ENCODE data around the gene NTM.
"Not testable (repeated sequence)": the region's sequence is repeated elsewhere in the genome, so short reads cannot be mapped to it uniquely, and the experiment has no call there.

The NTM gene

DNA sequence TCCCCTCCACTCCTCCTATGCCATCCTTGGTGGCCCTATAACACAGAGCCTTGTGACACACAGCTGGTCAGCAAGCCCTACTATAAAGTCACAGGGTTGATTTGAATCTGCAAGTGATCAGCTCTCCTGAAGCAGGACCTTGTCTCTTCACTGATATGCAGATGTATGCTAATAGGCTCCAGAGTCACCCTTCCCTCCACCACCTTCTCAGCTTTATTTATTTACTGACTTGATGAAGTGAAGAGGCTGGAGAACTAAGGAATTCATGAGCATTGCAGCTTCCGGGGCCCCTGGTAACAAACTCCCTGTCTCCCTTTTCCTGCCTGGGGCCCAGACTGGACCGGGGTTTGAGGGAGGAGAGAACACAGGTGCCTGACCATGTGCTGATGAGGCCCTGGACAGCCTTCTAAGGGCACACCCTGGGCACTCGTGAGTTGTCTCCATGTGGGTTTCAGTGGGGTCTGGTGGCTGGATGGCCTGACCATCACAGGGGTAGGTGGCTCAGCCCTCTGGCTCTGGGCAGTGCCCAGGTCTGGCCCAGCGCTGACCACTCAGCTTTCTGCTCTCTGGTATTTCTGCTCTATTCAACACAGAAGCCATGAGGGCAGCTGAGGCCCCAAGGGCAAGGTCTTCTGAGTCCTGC, 307.5 kb downstream of the NTM start:
- H3K4me3 Mint-ChIP-seq, result no peak overlapping the region
- no peak overlapping the region for H3K27ac Mint-ChIP-seq
- H3K27me3 Mint-ChIP-seq, result peaks cover 1% of the 10 kb centered on the region
- H3K36me3 Mint-ChIP-seq (ENCODE audit: low read depth), result no peaks in the 10 kb centered on the region
- no peaks in the 10 kb centered on the region for H3K4me1 Mint-ChIP-seq (ENCODE audit: low read depth)
- no peaks in the 10 kb centered on the region for H3K9me3 Mint-ChIP-seq
- intact Hi-C loops (cut with micrococcal nuclease), result no loop called here

DNA sequence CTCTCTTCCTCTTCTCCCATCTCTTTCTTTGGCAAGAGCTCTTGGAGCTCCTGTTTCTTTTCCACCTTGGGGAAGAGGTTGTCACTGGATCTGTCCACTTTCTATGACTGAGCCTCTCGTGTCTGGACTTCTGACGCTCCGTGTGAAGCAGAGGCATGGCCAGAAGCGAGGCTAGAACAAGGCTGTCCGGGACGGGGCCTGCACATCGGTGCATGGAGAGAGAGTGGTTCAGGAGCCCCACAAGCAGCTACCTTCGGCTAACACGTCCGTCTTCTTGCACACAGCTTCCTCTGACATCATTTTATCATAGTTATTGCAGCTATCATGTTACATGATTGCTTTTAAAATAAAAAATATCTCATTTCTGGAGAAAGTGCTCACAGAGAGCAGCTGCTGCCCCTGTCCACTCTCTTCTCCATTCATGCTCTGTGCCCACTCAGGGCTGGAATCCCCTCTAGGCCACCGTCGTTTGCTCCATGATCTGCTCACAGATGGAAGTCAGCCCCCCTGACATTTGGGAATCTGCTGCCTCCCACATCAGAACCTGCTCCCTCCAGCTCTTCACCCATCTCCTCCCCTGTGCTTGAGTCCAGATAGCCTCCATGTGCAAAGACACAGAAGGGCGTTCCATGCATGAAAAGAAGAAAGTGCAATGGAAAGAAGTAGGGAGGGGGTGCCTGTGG, 308.4 kb downstream of the NTM start:
- H3K27ac Mint-ChIP-seq, result no peak overlapping the region
- peaks cover 1% of the 10 kb centered on the region for H3K27me3 Mint-ChIP-seq
- H3K4me1 Mint-ChIP-seq (ENCODE audit: low read depth), result no peaks in the 10 kb centered on the region
- no peaks in the 10 kb centered on the region for H3K9me3 Mint-ChIP-seq
- no peak overlapping the region for H3K4me3 Mint-ChIP-seq
- intact Hi-C loops (cut with micrococcal nuclease), result no loop called here
- no peaks in the 10 kb centered on the region for H3K36me3 Mint-ChIP-seq (ENCODE audit: low read depth)

DNA sequence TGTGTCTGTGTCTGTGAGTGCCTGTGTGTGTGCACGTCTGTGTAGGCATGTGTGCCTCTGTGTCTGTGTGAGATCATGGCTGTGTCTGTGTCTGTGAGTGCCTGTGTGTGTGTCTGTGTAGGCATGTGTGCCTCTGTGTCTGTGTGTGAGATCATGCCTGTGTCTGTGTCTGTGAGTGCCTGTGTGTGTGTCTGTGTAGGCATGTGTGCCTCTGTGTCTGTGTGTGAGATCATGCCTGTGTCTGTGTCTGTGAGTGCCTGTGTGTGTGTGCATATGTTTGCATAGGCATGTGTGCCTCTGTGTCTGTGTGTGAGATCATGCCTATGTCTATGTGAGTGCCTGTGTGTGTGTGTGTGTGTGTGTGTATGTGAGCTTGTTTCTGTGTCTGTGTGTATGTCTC, 310.0 kb downstream of the NTM start:
- H3K27ac Mint-ChIP-seq; H3K27me3 Mint-ChIP-seq; H3K9me3 Mint-ChIP-seq; H3K4me3 Mint-ChIP-seq; H3K4me1 Mint-ChIP-seq (ENCODE audit: low read depth); intact Hi-C loops (cut with micrococcal nuclease); H3K36me3 Mint-ChIP-seq (ENCODE audit: low read depth): not testable (repeated sequence)

DNA sequence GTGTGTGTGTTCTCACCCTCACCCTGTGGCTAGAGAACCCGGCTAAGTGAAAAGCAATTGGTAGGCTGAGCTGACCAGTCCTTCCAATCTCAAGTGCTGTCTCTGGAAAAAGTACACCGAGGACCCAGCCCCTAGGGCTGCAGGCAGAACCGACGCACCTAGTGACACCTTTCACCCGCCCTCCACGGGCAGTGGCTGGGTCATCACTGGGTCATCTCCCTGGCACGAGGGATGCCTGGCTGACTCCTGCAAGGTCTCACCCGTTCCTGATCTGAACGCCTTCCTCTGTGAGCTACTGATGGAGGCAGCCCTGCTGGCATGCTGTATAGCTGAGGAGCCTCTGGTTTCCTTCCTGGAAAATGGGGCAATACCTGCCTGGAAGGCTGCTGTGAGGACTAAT, 311.5 kb downstream of the NTM start:
- H3K4me1 Mint-ChIP-seq (ENCODE audit: low read depth), result no peaks in the 10 kb centered on the region
- no peaks in the 10 kb centered on the region for H3K27me3 Mint-ChIP-seq
- no peaks in the 10 kb centered on the region for H3K9me3 Mint-ChIP-seq
- H3K27ac Mint-ChIP-seq, result no peak overlapping the region
- no peaks in the 10 kb centered on the region for H3K36me3 Mint-ChIP-seq (ENCODE audit: low read depth)
- H3K4me3 Mint-ChIP-seq, result no peak overlapping the region
- intact Hi-C loops (cut with micrococcal nuclease), result no loop called here

DNA sequence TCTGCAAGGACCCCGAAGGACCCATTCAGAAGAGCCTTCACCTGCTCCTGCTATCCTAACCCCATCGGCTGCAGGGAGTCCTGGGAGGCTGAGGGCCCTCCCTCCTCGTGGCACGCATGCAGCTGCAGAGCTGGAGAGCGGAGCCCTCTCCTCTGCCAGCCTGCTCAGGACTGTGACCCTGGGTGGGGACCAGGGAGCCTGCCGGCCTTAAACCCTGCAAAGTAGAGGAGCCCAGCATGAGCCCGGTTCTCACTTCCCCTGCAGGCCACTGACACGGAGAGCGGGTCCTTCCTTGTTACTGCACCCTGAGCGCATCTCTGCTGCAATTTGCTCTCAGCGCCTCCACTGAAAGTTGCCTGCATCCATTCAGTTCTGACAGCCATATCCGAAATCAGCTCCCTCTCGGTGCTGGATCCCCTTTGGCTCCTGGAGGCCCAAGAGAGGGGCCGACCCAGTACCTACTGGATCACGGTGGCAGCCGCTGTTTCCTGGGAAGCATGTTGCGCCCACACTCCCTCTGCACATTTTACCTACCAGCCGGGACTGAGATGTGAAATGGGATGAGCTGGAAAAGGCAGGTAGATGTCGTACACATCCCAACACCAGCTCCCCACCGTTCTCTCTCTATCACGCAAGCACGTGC, 312.1 kb downstream of the NTM start:
- no peak overlapping the region for H3K27ac Mint-ChIP-seq
- H3K4me1 Mint-ChIP-seq (ENCODE audit: low read depth), result no peaks in the 10 kb centered on the region
- no peaks in the 10 kb centered on the region for H3K36me3 Mint-ChIP-seq (ENCODE audit: low read depth)
- no peak overlapping the region for H3K4me3 Mint-ChIP-seq
- no peaks in the 10 kb centered on the region for H3K9me3 Mint-ChIP-seq
- H3K27me3 Mint-ChIP-seq, result no peaks in the 10 kb centered on the region
- intact Hi-C loops (cut with micrococcal nuclease), result no loop called here

DNA sequence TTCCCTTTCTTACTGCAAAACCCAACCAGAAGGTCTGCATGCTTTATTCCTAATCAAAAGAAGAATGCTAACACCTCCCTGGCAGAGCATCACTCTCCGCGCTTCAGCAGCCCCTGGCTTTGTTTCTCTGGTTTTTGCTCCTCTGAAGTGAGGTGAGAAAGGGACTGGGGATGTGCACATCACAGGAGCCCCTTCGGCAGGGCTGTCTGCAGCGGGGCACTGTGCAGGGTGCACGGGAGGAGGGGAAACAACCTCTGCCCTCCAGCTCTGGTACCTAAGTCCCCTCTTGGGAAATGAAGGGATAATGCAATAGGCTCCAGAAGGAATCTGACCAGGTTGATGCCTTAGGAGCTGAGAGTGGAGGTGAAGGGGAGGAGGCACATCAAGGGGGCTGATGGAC, 312.7 kb downstream of the NTM start:
- peaks cover 2% of the 10 kb centered on the region for H3K27me3 Mint-ChIP-seq
- H3K9me3 Mint-ChIP-seq, result no peaks in the 10 kb centered on the region
- intact Hi-C loops (cut with micrococcal nuclease), result no loop called here
- no peaks in the 10 kb centered on the region for H3K4me1 Mint-ChIP-seq (ENCODE audit: low read depth)
- no peak overlapping the region for H3K27ac Mint-ChIP-seq
- no peak overlapping the region for H3K4me3 Mint-ChIP-seq
- no peaks in the 10 kb centered on the region for H3K36me3 Mint-ChIP-seq (ENCODE audit: low read depth)

DNA sequence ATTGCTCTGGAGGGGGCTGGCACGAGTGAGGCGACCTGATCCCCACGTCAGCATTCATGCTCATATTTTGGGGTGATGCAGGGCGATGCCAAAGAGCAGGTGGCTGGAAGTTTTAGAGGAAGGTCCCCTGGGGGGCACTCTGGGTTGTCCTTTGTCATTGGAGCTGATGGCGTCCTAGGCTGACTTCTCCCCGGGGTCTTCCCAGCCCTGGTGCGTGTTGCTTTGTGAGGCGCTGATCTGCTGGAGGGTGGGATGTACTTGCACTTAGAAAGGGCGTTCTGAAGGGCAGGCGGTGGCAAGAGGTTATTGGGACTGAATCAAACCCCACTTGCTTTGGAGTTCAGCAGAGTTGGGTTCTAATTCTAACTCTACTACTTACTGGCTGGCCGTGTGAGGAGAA, 313.3 kb downstream of the NTM start:
- no peaks in the 10 kb centered on the region for H3K36me3 Mint-ChIP-seq (ENCODE audit: low read depth)
- H3K27ac Mint-ChIP-seq, result no peak overlapping the region
- no peaks in the 10 kb centered on the region for H3K4me1 Mint-ChIP-seq (ENCODE audit: low read depth)
- intact Hi-C loops (cut with micrococcal nuclease), result no loop called here
- H3K4me3 Mint-ChIP-seq, result no peak overlapping the region
- peaks cover 6% of the 10 kb centered on the region for H3K27me3 Mint-ChIP-seq
- H3K9me3 Mint-ChIP-seq, result no peaks in the 10 kb centered on the region

DNA sequence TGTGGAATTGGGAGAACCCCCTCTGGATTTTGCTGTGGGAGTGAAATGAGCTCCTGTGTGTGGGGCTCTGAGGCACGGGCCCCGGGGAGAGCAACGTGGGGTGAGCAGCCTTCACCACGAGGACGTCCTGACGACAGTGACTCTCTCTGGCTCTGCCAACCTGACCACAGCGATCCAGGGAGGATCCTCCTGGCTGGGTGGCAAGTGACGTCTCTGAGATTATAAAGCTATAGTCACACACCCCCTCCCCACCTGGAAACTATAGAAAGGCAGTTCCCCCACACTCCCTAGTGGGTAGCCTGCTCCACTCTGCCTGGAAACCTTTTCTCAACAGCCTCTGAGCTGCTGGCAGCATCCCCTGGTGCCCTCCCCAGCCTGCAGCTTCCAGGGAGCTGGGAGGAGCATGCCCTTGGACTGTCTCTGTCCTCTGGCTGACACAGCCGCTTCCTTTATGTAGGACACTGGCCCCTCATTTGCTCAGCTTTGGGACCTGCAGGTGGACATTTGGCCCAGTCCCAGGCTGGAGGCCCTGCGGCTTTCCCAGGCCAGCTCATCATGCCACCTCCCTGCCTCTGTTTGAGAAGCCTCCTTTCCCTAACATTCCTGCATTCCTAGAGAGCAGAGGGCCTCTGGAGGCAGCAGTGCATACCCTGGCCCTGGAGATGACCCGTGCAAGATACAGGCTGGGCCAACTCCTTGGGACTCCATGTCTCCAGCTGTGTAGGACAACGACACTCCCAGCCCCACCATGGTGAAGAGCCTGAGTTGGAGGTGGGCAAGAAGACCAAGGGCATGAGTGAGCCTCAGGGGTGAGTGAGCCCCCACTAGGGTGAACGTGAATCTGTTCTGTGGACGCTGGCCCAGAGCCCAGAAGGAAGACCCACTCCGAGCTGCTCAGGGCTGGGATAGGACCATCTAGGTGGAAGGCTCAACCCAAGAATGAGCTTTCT, 314.0 kb downstream of the NTM start:
- Mint-ChIP-seq H3K36me3 (ENCODE audit: low read depth) (no peaks in the 10 kb centered on the region), H3K27ac (no peak overlapping the region), H3K9me3 (no peaks in the 10 kb centered on the region), H3K4me1 (ENCODE audit: low read depth) (no peaks in the 10 kb centered on the region), H3K27me3 (peaks cover 9% of the 10 kb centered on the region), H3K4me3 (no peak overlapping the region)
- intact Hi-C loops (cut with micrococcal nuclease), result no loop called here

DNA sequence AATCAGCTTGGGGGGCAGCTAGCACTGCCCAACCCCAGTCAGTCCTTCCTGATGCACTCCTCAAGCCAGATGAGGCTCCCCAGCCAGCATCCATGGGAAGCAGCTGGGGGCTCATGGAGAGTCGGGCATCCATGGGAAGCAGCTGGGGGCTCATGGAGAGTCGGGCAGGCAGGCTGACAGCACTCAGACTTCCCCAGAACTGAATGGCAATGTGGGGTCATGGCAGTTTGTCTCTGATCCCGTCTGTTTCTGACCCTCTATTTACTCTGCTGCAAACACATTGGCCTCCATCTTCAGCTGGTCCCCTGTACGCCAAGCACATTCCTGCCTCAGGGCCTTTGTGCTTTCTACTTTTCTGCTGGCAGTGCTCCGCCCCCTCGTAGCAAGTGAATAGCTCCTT, 314.8 kb downstream of the NTM start:
- no peak overlapping the region for H3K27ac Mint-ChIP-seq
- H3K27me3 Mint-ChIP-seq, result peaks cover 14% of the 10 kb centered on the region
- H3K4me3 Mint-ChIP-seq, result no peak overlapping the region
- intact Hi-C loops (cut with micrococcal nuclease), result no loop called here
- H3K9me3 Mint-ChIP-seq, result no peaks in the 10 kb centered on the region
- no peaks in the 10 kb centered on the region for H3K36me3 Mint-ChIP-seq (ENCODE audit: low read depth)
- no peaks in the 10 kb centered on the region for H3K4me1 Mint-ChIP-seq (ENCODE audit: low read depth)

DNA sequence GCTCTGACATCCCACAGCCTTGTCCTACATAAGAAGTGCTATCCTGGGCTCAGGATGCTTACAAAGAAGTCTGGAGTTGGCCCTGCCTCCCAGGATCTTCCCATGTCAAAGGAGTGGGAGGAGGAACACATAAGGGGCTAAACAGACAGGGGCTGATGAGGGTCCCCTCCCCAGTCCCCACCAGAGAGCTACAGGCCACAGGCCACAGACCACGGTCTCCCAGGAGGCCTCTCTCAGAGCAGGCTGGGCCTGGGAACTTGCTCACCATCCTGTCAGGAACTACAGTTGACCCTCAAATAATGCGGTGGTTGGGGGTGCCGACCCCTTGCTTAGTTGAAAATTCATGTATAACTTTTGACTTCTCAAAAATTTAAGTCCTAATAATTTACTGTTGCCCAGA, 315.5 kb downstream of the NTM start:
- H3K4me3 Mint-ChIP-seq, result no peak overlapping the region
- H3K4me1 Mint-ChIP-seq (ENCODE audit: low read depth), result no peaks in the 10 kb centered on the region
- intact Hi-C loops (cut with micrococcal nuclease), result no loop called here
- H3K27ac Mint-ChIP-seq, result no peak overlapping the region
- no peaks in the 10 kb centered on the region for H3K9me3 Mint-ChIP-seq
- no peaks in the 10 kb centered on the region for H3K36me3 Mint-ChIP-seq (ENCODE audit: low read depth)
- H3K27me3 Mint-ChIP-seq, result peaks cover 19% of the 10 kb centered on the region

DNA sequence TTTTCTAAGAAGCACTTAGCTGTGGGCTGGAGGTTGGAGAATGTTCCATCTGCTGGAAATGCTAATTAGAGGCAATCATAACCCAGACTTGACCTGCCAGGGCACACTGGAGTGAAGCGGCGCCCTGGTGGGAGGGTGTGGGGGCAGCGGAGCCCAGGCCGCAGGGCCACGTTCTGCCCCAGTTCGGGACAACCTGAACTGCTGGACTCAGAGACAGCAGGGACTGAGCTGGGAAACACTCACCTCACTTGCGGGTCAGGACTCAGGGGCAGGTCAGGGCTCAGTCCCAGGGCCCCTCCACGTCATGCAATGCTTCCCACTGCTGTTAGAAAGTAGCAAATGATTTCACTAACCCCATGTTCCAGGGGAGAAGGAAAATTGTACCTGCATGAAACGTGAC, 316.4 kb downstream of the NTM start:
- no peak overlapping the region for H3K4me3 Mint-ChIP-seq
- intact Hi-C loops (cut with micrococcal nuclease), result no loop called here
- H3K27me3 Mint-ChIP-seq, result peaks cover 25% of the 10 kb centered on the region
- no peak overlapping the region for H3K27ac Mint-ChIP-seq
- H3K4me1 Mint-ChIP-seq (ENCODE audit: low read depth), result no peaks in the 10 kb centered on the region
- no peaks in the 10 kb centered on the region for H3K36me3 Mint-ChIP-seq (ENCODE audit: low read depth)
- no peaks in the 10 kb centered on the region for H3K9me3 Mint-ChIP-seq

DNA sequence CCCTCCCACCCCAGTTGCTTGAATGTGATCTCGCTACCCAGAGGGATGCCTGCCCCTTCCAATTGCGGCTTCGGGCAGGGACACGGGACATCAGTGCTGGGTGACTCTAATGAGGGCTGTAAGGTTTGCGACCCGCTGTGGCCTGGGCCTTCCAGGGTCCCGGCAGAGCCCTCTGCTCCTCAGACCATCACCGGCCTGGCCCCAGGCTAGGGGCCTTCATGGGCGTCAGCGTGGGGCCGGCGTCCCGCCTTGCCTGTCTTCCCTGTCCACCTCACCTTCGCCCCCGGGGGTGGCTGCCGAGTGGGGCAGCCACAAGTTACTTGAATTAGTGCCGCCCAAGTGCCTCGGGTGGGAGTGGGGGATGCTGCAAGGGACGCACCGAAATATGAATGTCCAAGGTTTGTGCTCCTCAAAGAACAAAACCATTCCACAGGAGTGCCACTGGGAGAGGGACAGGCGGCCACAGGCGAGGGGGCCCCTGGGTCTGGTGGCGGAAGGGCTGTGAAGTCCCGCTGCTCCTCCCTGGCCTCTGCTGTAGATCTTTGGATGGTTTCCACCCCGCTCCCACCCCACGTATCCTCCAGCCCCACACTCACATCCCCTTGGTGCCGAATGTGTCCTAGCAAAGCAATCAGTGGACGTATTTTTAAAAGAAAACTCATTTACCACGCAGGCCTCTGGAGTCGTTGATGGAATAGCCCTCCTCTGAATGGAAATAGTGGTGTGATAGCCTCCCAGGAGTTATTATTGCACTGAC, 317.1 kb downstream of the NTM start:
- no peak overlapping the region for H3K27ac Mint-ChIP-seq
- no peak overlapping the region for H3K4me3 Mint-ChIP-seq
- intact Hi-C loops (cut with micrococcal nuclease), result no loop called here
- no peaks in the 10 kb centered on the region for H3K4me1 Mint-ChIP-seq (ENCODE audit: low read depth)
- no peaks in the 10 kb centered on the region for H3K36me3 Mint-ChIP-seq (ENCODE audit: low read depth)
- no peaks in the 10 kb centered on the region for H3K9me3 Mint-ChIP-seq
- H3K27me3 Mint-ChIP-seq, result peaks cover 30% of the 10 kb centered on the region

DNA sequence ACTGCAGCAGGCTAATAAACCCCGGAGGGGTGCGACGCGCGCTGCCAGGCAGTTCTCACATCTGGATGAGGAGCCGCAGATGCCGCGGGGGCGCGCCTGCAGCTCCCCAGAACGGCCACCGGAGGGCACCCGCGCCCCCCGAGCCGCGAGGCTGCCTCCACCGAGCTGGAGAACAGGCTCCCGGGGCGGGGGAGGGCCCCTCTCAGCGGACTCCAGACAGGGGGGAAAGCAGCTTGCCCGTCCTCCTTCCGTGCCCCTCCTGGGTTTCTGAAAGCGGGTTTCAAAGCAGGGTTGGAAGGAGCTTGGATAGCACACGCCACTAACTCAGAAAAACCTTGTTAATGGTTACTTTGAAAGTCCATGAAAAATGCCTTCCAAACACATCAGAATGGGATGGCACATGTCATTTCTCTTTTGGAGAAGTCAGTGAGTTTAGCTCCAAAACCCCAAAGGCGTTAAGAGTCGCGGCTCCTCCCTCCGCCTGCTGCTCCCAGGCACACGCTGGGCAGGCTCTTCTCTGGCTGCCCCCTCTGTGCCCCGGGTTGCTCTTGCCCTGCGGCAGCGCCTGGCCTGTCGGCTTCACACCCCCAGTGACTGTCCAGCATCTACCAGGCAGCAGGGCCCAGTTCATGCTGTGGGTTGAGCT, 317.8 kb downstream of the NTM start:
- H3K27ac Mint-ChIP-seq, result no peak overlapping the region
- no peaks in the 10 kb centered on the region for H3K4me1 Mint-ChIP-seq (ENCODE audit: low read depth)
- peaks cover 33% of the 10 kb centered on the region for H3K27me3 Mint-ChIP-seq
- intact Hi-C loops (cut with micrococcal nuclease), result no loop called here
- H3K4me3 Mint-ChIP-seq, result no peak overlapping the region
- no peaks in the 10 kb centered on the region for H3K36me3 Mint-ChIP-seq (ENCODE audit: low read depth)
- no peaks in the 10 kb centered on the region for H3K9me3 Mint-ChIP-seq
